Type B pancreatic cell (in vitro differentiated cells): ENCODE data around the gene SPDYE17. TPM values are rescaled to one million over a fixed set of nuclear protein-coding genes. Genes with fewer than 3 reads are reported as not detected.
"Not testable (repeated sequence)": the region's sequence is repeated elsewhere in the genome, so short reads cannot be mapped to it uniquely, and the experiment has no call there.

Source experiments
- DNase-seq: peaks from one replicate; pipeline ENCODE4 v3.0.0; 2021; ENCODE audit warnings: mixed read lengths; ENCODE audit not compliant: unreplicated experiment; ENCODE audit errors: extremely low spot score
- H3K27ac Mint-ChIP-seq: 2 replicates; pipeline ENCODE4 v1.8.0; 2021; ENCODE audit warnings: mild to moderate bottlenecking, mixed read lengths
- H3K27me3 Mint-ChIP-seq: 2 replicates; pipeline ENCODE4 v1.8.0; 2021; ENCODE audit warnings: mixed read lengths
- H3K36me3 Mint-ChIP-seq: 2 replicates; pipeline ENCODE4 v1.8.0; 2021; ENCODE audit warnings: mixed read lengths
- H3K4me1 Mint-ChIP-seq: one replicate; pipeline ENCODE4 v1.8.0; 2021; ENCODE audit warnings: mixed read lengths; ENCODE audit not compliant: unreplicated experiment
- H3K4me3 Mint-ChIP-seq: 2 replicates; pipeline ENCODE4 v1.8.0; 2021; ENCODE audit warnings: mild to moderate bottlenecking, mixed read lengths
- H3K9me3 Mint-ChIP-seq: 2 replicates; pipeline ENCODE4 v1.8.0; 2021; ENCODE audit warnings: mixed read lengths
- CTCF ChIP-seq: fragments of 200-600 bp; sonication (generic); conservative IDR thresholded peaks from 2 replicates; pipeline ENCODE4 v1.5.0; 2021; ENCODE audit warnings: antibody characterized with exemption, mild to moderate bottlenecking
- total RNA-seq: library from RNA; stranded (reverse); gene quantifications from 2 replicates; pipeline ENCODE4 v1.2.1, GENCODE V29; 2021; ENCODE audit warnings: low replicate concordance

SPDYE17 gene
- total RNA-seq, 1 donor from 2014 or later, result not detected

GRCh38 chr7:76997381-76998284 is 34.5 kb downstream of the SPDYE17 start:
- Mint-ChIP-seq H3K27ac (no peak overlapping the region), H3K4me3 (no peak overlapping the region), H3K4me1 (no peaks in the 10 kb centered on the region), H3K9me3 (no peaks in the 10 kb centered on the region), H3K36me3 (no peaks in the 10 kb centered on the region), H3K27me3 (no peaks in the 10 kb centered on the region)
- TF ChIP-seq CTCF, result no peak
- no peak for DNase-seq

GRCh38 chr7:76996932-76997331 is 35.2 kb downstream of the SPDYE17 start:
- not testable (repeated sequence) for H3K27me3 Mint-ChIP-seq, H3K4me3 Mint-ChIP-seq, H3K4me1 Mint-ChIP-seq, DNase-seq, H3K27ac Mint-ChIP-seq, H3K36me3 Mint-ChIP-seq, H3K9me3 Mint-ChIP-seq

GRCh38 chr7:76994286-76994685 is 37.9 kb downstream of the SPDYE17 start:
- not testable (repeated sequence) for H3K9me3 Mint-ChIP-seq, H3K4me1 Mint-ChIP-seq, DNase-seq, H3K4me3 Mint-ChIP-seq, H3K36me3 Mint-ChIP-seq, H3K27me3 Mint-ChIP-seq
- peak overlapping the region; percentile 12 for H3K27ac Mint-ChIP-seq

- H3K27ac Mint-ChIP-seq, result peak overlapping the region; percentile 12
- H3K4me1 Mint-ChIP-seq, DNase-seq, H3K36me3 Mint-ChIP-seq, H3K27me3 Mint-ChIP-seq, H3K9me3 Mint-ChIP-seq, H3K4me3 Mint-ChIP-seq: not testable (repeated sequence)
Measured at GRCh38 chr7:76993831-76994230, 38.3 kb downstream of the SPDYE17 start.

- not testable (repeated sequence) for H3K9me3 Mint-ChIP-seq, H3K27me3 Mint-ChIP-seq, H3K4me1 Mint-ChIP-seq, H3K36me3 Mint-ChIP-seq, H3K4me3 Mint-ChIP-seq, H3K27ac Mint-ChIP-seq, DNase-seq
Measured at GRCh38 chr7:76992871-76993270, 39.3 kb downstream of the SPDYE17 start.

GRCh38 chr7:76992204-76992603 is 40.0 kb downstream of the SPDYE17 start:
- not testable (repeated sequence) for H3K9me3 Mint-ChIP-seq, H3K27ac Mint-ChIP-seq, DNase-seq, H3K27me3 Mint-ChIP-seq, H3K4me3 Mint-ChIP-seq, H3K36me3 Mint-ChIP-seq, H3K4me1 Mint-ChIP-seq

GRCh38 chr7:76990202-76990601 is 42.0 kb downstream of the SPDYE17 start:
- H3K27me3 Mint-ChIP-seq, H3K36me3 Mint-ChIP-seq, H3K4me1 Mint-ChIP-seq, DNase-seq, H3K9me3 Mint-ChIP-seq, H3K4me3 Mint-ChIP-seq, H3K27ac Mint-ChIP-seq: not testable (repeated sequence)

GRCh38 chr7:76985924-76986717 is 46.0 kb downstream of the SPDYE17 start:
- H3K9me3 Mint-ChIP-seq, H3K27me3 Mint-ChIP-seq, H3K4me1 Mint-ChIP-seq, H3K27ac Mint-ChIP-seq, H3K4me3 Mint-ChIP-seq, DNase-seq, H3K36me3 Mint-ChIP-seq: not testable (repeated sequence)

GRCh38 chr7:76984784-76985136 is 47.4 kb downstream of the SPDYE17 start:
- not testable (repeated sequence) for DNase-seq, H3K4me1 Mint-ChIP-seq, H3K27me3 Mint-ChIP-seq, H3K27ac Mint-ChIP-seq, H3K4me3 Mint-ChIP-seq, H3K36me3 Mint-ChIP-seq, H3K9me3 Mint-ChIP-seq

- not testable (repeated sequence) for H3K4me1 Mint-ChIP-seq, H3K36me3 Mint-ChIP-seq, H3K4me3 Mint-ChIP-seq, DNase-seq, H3K27me3 Mint-ChIP-seq, H3K27ac Mint-ChIP-seq, H3K9me3 Mint-ChIP-seq
Measured at GRCh38 chr7:76983937-76984783, 48.0 kb downstream of the SPDYE17 start.

- H3K9me3 Mint-ChIP-seq, DNase-seq, H3K4me1 Mint-ChIP-seq, H3K36me3 Mint-ChIP-seq, H3K27me3 Mint-ChIP-seq, H3K4me3 Mint-ChIP-seq, H3K27ac Mint-ChIP-seq: not testable (repeated sequence)
Measured at GRCh38 chr7:76983333-76983732, 48.8 kb downstream of the SPDYE17 start.

- not testable (repeated sequence) for H3K27me3 Mint-ChIP-seq, DNase-seq, H3K27ac Mint-ChIP-seq, H3K4me3 Mint-ChIP-seq, H3K9me3 Mint-ChIP-seq, H3K36me3 Mint-ChIP-seq, H3K4me1 Mint-ChIP-seq
Measured at GRCh38 chr7:76982501-76982900, 49.7 kb downstream of the SPDYE17 start.
